ENCODE results near the gene FAM240A.

GRCh38 chr3:46629551-46630517 is 17.5 kb downstream of the FAM240A start:
- TF ChIP-seq CREB5 (CRISPR knock-in tag; IDR thresholded peaks at IDR 0.05; ENCODE audit: low read depth) (no peak), PPARA (CRISPR knock-in tag; IDR thresholded peaks at IDR 0.05; ENCODE audit: borderline replicate concordance) (no peak), ISL1 (CRISPR knock-in tag; IDR thresholded peaks at IDR 0.05) (no peak)
